MM.1S (cell line): Measurements from ENCODE around the gene A4GALT.

Experiments used
- EZH2 ChIP-seq: fragments of 300-600 bp; sonication (generic); optimal IDR thresholded peaks from 2 replicates; pipeline ENCODE3; 2017; ENCODE audit warnings: low read depth, mild to moderate bottlenecking, antibody characterized with exemption, low read length, mixed read lengths
- EZH2phosphoT487 ChIP-seq: fragments of 300-600 bp; sonication (generic); IDR thresholded peaks from 2 replicates; pipeline ENCODE4 v1.6.1; 2018; ENCODE audit warnings: antibody characterized with exemption, low read length
- TF ChIP-seq, protein P1 (sequence below): fragments of 300-600 bp; sonication (generic); IDR thresholded peaks from 2 replicates; pipeline ENCODE4 v1.5.1; 2016; ENCODE audit warnings: antibody characterized with exemption, low read length, mixed read lengths

DNA sequence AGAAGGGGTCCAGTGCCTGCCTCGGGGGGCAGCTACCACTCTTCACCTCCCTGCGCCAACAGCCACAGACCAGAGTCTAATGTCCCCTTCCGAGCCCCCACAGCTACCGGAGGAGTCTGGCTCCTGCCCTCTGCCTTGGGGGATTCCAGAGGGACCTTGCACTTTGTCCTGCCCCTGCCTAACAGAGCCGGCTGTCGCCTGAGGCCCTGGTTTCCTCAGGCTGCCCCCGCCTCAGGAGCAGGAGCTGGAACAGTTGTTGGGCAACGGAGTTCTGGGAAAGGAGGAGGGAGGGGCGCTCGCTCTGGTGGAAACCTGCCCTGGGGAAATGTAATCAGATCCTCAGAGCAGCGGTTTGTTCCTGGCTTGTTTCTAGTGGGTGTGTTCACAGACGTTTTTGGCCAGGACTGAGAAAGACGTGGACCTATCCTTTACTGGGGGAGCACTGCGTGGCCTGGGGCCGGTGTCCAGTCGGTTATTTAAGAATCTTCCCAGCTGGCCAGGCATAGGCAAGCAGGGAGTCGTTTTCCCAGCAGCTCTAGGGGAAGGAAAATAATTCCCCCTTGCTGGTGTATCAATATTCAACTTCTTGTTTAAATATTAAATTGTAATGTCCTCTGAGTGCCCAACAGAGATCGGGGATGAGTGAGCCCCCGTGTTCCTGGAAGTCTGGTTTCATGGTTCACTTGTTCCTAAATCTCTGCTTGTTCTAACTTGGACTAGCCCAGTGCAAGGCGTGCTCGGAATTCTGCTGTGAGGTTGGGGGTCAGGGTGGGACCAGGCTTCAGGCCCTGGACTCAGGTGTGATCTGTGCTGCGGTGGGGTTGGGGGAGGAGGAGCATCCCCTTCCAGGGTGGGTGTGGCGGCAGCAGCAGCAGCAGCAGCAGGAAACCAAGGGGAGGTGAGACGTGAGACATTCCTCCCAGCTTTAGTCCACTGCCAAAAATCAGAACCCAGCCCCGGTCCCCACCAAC, 32.1 kb downstream of the A4GALT start:
- TF ChIP-seq, protein P1, sequence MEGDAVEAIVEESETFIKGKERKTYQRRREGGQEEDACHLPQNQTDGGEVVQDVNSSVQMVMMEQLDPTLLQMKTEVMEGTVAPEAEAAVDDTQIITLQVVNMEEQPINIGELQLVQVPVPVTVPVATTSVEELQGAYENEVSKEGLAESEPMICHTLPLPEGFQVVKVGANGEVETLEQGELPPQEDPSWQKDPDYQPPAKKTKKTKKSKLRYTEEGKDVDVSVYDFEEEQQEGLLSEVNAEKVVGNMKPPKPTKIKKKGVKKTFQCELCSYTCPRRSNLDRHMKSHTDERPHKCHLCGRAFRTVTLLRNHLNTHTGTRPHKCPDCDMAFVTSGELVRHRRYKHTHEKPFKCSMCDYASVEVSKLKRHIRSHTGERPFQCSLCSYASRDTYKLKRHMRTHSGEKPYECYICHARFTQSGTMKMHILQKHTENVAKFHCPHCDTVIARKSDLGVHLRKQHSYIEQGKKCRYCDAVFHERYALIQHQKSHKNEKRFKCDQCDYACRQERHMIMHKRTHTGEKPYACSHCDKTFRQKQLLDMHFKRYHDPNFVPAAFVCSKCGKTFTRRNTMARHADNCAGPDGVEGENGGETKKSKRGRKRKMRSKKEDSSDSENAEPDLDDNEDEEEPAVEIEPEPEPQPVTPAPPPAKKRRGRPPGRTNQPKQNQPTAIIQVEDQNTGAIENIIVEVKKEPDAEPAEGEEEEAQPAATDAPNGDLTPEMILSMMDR: no peak
- TF ChIP-seq EZH2: no peak
- TF ChIP-seq EZH2phosphoT487: no peak
